Loucy (cell line): ENCODE measurements around the gene IFITM5.

Source experiments
- H2AFZ ChIP-seq: fragments of 200-600 bp; sonication (generic); 2 replicates; pipeline ENCODE4 v1.6.0; 2016; ENCODE audit warnings: antibody characterized with exemption, mild to moderate bottlenecking, low read length, moderate library complexity
- H3F3A ChIP-seq: fragments of 200-600 bp; 2 replicates; pipeline ENCODE4 v1.6.0; 2016; ENCODE audit warnings: antibody characterized with exemption, low read depth, mild to moderate bottlenecking
- H3K27me3 ChIP-seq: fragments of 200-600 bp; sonication (generic); 2 replicates; pipeline ENCODE4 v1.6.1; 2014; ENCODE audit warnings: low read length, mild to moderate bottlenecking; ENCODE audit not compliant: insufficient read depth, poor library complexity, severe bottlenecking
- H3K36me3 ChIP-seq: fragments of 200-600 bp; sonication (generic); 2 replicates; pipeline ENCODE4 v1.6.1; 2016; ENCODE audit warnings: low read length; ENCODE audit not compliant: insufficient read depth
- H3K4me1 ChIP-seq: fragments of 200-600 bp; sonication (generic); 2 replicates; pipeline ENCODE4 v1.5.1; 2014; ENCODE audit warnings: low read length, mild to moderate bottlenecking; ENCODE audit not compliant: insufficient read depth, poor library complexity, severe bottlenecking
- H3K4me2 ChIP-seq: fragments of 200-600 bp; sonication (generic); 2 replicates; pipeline ENCODE4 v1.6.0; 2014; ENCODE audit warnings: antibody characterized with exemption, low read length, low read depth, mild to moderate bottlenecking; ENCODE audit not compliant: poor library complexity, severe bottlenecking
- H3K4me3 ChIP-seq: fragments of 200-600 bp; sonication (generic); 2 replicates; pipeline ENCODE4 v1.5.1; 2014; ENCODE audit warnings: low read length, mild to moderate bottlenecking, mixed read lengths; ENCODE audit not compliant: poor library complexity, severe bottlenecking
- H3K79me2 ChIP-seq: fragments of 200-600 bp; sonication (generic); 2 replicates; pipeline ENCODE4 v1.6.1; 2014; ENCODE audit warnings: low read length; ENCODE audit not compliant: insufficient read depth
- H3K9ac ChIP-seq: fragments of 200-600 bp; sonication (generic); 2 replicates; pipeline ENCODE4 v1.6.0; 2014; ENCODE audit warnings: mild to moderate bottlenecking, low read depth, low read length, moderate library complexity; ENCODE audit not compliant: poor library complexity, severe bottlenecking
- H3K9me2 ChIP-seq: fragments of 200-600 bp; sonication (generic); replicated peaks from 2 replicates; pipeline ENCODE4 v1.6.1; 2016; ENCODE audit warnings: low read depth, low read length, mixed read lengths
- H3K9me3 ChIP-seq: fragments of 200-600 bp; sonication (generic); 2 replicates; pipeline ENCODE4 v1.6.1; 2014; ENCODE audit warnings: mild to moderate bottlenecking, antibody characterized with exemption, low read length, low read depth; ENCODE audit not compliant: insufficient read depth
- H4K20me1 ChIP-seq: fragments of 200-600 bp; sonication (generic); 2 replicates; pipeline ENCODE4 v1.6.0; 2014; ENCODE audit warnings: antibody characterized with exemption, low read length, mild to moderate bottlenecking; ENCODE audit not compliant: insufficient read depth, poor library complexity, severe bottlenecking
- EZH2phosphoT487 ChIP-seq: fragments of 200-600 bp; IDR thresholded peaks from 2 replicates; pipeline ENCODE4 v1.6.1; 2018; ENCODE audit warnings: antibody characterized with exemption, mild to moderate bottlenecking, moderate library complexity, borderline replicate concordance
- TF ChIP-seq, protein P1 (sequence below): fragments of 200-600 bp; sonication (generic); conservative IDR thresholded peaks from 2 replicates; pipeline ENCODE4 v1.5.1; 2014; ENCODE audit warnings: mild to moderate bottlenecking, antibody characterized with exemption, low read length

Gene IFITM5

DNA sequence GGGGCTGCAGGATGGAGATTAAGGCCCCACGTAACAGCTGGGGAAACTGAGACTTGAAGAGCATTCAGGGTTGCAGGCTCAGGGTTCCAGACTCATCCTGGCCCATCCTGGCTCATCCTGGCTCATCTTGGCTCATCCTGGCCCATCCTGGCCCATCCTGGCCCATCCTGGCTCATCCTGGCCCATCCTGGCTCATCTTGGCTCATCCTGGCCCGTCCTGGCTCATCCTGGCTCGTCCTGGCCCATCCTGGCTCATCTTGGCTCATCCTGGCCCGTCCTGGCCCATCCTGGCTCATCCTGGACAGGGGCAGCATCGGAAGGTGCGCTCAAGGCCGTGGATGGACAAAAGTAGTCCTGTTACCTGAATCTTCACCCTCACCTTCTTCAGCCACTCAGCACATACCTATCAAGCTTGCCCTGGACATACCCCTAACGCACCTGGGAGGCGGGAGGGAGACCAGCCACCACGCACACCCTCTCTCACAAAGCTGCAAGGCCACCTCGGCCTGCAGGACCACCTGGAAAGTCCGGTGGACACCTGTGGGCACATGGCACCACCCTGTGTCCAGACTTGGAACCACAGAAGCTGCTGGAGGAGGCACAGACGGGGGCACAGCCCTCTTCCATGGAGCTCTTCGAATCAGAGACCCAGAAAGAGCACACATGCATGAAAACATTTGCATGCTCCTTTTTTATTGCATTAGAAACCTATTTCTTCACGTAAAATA lies 41.4 kb downstream of the IFITM5 start:
- Histone ChIP-seq H3K9ac (no peak overlapping the region), H3K9me3 (no peaks in the 10 kb centered on the region), H3K4me1 (no peaks in the 10 kb centered on the region), H3K4me2 (no peak overlapping the region), H3K27me3 (no peaks in the 10 kb centered on the region), H2AFZ (no peak overlapping the region), H3K79me2 (no peaks in the 10 kb centered on the region), H3K9me2 (no peaks in the 10 kb centered on the region), H4K20me1 (no peaks in the 10 kb centered on the region), H3K36me3 (peaks cover 9% of the 10 kb centered on the region; the same call in 1 of the 2 replicates), H3F3A (no peaks in the 10 kb centered on the region), H3K4me3 (no peak overlapping the region)
- TF ChIP-seq, protein P1, sequence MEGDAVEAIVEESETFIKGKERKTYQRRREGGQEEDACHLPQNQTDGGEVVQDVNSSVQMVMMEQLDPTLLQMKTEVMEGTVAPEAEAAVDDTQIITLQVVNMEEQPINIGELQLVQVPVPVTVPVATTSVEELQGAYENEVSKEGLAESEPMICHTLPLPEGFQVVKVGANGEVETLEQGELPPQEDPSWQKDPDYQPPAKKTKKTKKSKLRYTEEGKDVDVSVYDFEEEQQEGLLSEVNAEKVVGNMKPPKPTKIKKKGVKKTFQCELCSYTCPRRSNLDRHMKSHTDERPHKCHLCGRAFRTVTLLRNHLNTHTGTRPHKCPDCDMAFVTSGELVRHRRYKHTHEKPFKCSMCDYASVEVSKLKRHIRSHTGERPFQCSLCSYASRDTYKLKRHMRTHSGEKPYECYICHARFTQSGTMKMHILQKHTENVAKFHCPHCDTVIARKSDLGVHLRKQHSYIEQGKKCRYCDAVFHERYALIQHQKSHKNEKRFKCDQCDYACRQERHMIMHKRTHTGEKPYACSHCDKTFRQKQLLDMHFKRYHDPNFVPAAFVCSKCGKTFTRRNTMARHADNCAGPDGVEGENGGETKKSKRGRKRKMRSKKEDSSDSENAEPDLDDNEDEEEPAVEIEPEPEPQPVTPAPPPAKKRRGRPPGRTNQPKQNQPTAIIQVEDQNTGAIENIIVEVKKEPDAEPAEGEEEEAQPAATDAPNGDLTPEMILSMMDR = peak; percentile 57
- no peak for TF ChIP-seq EZH2phosphoT487

DNA sequence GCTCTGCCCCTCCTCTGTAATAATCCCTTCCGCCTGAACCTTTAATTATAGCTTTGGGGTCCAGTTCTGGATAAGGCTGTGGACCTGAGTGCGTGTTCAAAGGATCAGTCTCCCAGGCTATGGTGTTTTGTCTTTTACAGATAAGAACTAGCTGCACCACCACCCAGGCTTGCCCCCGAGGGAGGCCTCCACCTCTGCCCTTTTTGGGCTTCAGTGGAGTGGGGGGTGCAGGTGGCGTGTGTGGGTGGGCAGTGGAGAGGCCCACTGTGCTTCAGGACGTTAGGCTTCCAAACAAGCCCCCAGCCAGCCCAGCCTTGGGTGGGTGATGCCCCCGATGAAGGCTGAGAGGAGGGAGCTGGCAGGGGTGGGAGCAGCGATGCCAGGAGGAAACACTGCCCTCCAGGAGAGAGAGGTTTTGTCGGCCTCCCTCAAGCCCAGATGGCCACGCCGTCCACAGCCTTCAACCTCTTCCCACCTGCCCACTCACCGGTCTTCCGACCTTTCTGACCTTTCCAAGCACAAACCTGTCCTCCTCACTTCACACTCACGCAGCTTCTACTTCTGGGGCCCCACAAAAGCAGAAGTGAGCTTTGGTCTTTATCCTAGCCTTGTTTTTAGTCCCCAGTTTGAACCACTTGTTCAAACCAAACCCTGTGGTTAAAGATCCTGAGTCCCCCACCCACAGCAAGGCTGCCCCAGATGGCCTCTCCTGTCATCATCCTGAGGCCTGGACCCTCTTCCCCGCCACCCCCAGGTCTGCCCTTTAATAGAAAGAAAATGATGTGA lies 42.2 kb downstream of the IFITM5 start:
- H3K9ac ChIP-seq = no peak overlapping the region
- no peaks in the 10 kb centered on the region for H3K4me1 ChIP-seq
- no peaks in the 10 kb centered on the region for H3K27me3 ChIP-seq
- H2AFZ ChIP-seq = no peak overlapping the region
- no peak overlapping the region for H3K4me3 ChIP-seq
- TF ChIP-seq, protein P1 = no peak
- no peak for TF ChIP-seq EZH2phosphoT487
- no peaks in the 10 kb centered on the region for H3K9me3 ChIP-seq
- no peaks in the 10 kb centered on the region for H4K20me1 ChIP-seq
- no peaks in the 10 kb centered on the region for H3K9me2 ChIP-seq
- H3K4me2 ChIP-seq = no peak overlapping the region
- no peaks in the 10 kb centered on the region for H3F3A ChIP-seq
- H3K79me2 ChIP-seq = no peaks in the 10 kb centered on the region
- peaks cover 17% of the 10 kb centered on the region; the same call in 1 of the 2 replicates for H3K36me3 ChIP-seq

DNA sequence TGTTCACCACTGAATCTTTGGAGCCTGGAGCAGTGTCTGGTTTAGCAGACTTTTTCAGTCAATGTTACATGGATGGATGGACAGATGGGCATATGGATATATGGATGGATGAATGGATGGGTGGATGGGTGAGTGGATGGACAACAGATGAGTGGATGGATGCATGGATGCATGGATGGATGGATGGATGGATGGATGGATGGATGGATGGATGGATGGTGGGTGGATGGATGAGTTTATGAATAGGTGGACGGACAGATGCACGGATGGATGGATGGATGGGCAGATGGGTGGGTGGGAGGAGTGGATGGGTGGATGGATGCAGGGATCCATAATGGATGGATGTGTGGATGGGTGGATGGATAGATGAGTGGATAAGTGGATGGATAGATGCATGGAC lies 43.5 kb downstream of the IFITM5 start:
- Histone ChIP-seq H3K79me2 (no peaks in the 10 kb centered on the region), H3K4me2 (no peak overlapping the region), H3K4me1 (peaks cover 3% of the 10 kb centered on the region), H2AFZ (no peak overlapping the region), H3K4me3 (no peak overlapping the region), H3K36me3 (peaks cover 24% of the 10 kb centered on the region; the same call in 1 of the 2 replicates), H3K27me3 (no peaks in the 10 kb centered on the region), H3K9me3 (no peaks in the 10 kb centered on the region), H3K9me2 (no peaks in the 10 kb centered on the region), H3F3A (no peaks in the 10 kb centered on the region), H4K20me1 (no peaks in the 10 kb centered on the region), H3K9ac (no peak overlapping the region)
- TF ChIP-seq EZH2phosphoT487 = no peak
- TF ChIP-seq, protein P1 = no peak
